WTC11 (cell line): ENCODE data around the gene HOXA2. TPM values are rescaled to one million over a fixed set of nuclear protein-coding genes. Genes with fewer than 3 reads are reported as not detected.

Experiments used
- ATAC-seq: fragments of 200-7000 bp; cut with Tn5 transposase; 2 replicates; pipeline ENCODE4 v1.10.0; 2021; ENCODE audit warnings: mild to moderate bottlenecking, moderate library complexity
- CTCF ChIA-PET: fragments of 300-600 bp; sonication (Branson Sonifier 250); formaldehyde crosslinking; loops from one replicate; lab custom pipeline; 2021; ENCODE audit warnings: antibody characterized with exemption; lab: Charles Lee
- POLR2A ChIA-PET: fragments of 350-600 bp; sonication (Branson Sonifier 250); formaldehyde crosslinking; loops from one replicate; lab custom pipeline; 2021; ENCODE audit warnings: antibody characterized with exemption; lab: Charles Lee
- DNase-seq: peaks from one replicate; pipeline ENCODE4 v3.0.0; 2021; ENCODE audit warnings: low spot score
- H3K27ac Mint-ChIP-seq: 2 replicates; pipeline ENCODE4 v1.8.0; 2021; ENCODE audit warnings: mixed read lengths
- H3K27me3 Mint-ChIP-seq: 2 replicates; pipeline ENCODE4 v1.8.0; 2021; ENCODE audit warnings: low read depth, mild to moderate bottlenecking, moderate library complexity, mixed read lengths
- H3K36me3 Mint-ChIP-seq: 2 replicates; pipeline ENCODE4 v1.8.0; 2021; ENCODE audit warnings: mixed read lengths
- H3K4me1 Mint-ChIP-seq: 2 replicates; pipeline ENCODE4 v1.8.0; 2022; ENCODE audit warnings: mixed read lengths
- H3K4me3 Mint-ChIP-seq: 2 replicates; pipeline ENCODE4 v1.8.0; 2021; ENCODE audit warnings: mild to moderate bottlenecking, moderate library complexity, mixed read lengths
- H3K9me3 Mint-ChIP-seq: 2 replicates; pipeline ENCODE4 v1.8.0; 2021; ENCODE audit warnings: mixed read lengths
- AFF4 ChIP-seq: sonication (generic); formaldehyde crosslinking; IDR thresholded peaks from 2 replicates; pipeline ENCODE4 v1.8.1; 2023; ENCODE audit warnings: mild to moderate bottlenecking, missing genetic modification reagents, borderline replicate concordance
- ATF3 ChIP-seq: sonication (generic); formaldehyde crosslinking; conservative IDR thresholded peaks from 2 replicates; pipeline ENCODE4 v1.8.1; 2022; ENCODE audit warnings: mild to moderate bottlenecking, missing genetic modification reagents
- CBFB ChIP-seq: sonication (generic); formaldehyde crosslinking; IDR thresholded peaks from 2 replicates; pipeline ENCODE4 v1.8.1; 2022; ENCODE audit warnings: mild to moderate bottlenecking, low read depth, missing genetic modification reagents
- CREB1 ChIP-seq: sonication (generic); formaldehyde crosslinking; IDR thresholded peaks from 2 replicates; pipeline ENCODE4 v1.8.0; 2023; ENCODE audit warnings: mild to moderate bottlenecking, missing genetic modification reagents
- CREM ChIP-seq: sonication (generic); formaldehyde crosslinking; IDR thresholded peaks from 2 replicates; pipeline ENCODE4 v1.8.1; 2022; ENCODE audit warnings: mild to moderate bottlenecking, missing genetic modification reagents, moderate library complexity
- E2F5 ChIP-seq: sonication (generic); formaldehyde crosslinking; IDR thresholded peaks from 2 replicates; pipeline ENCODE4 v1.8.1; 2022; ENCODE audit warnings: mild to moderate bottlenecking, moderate library complexity, missing genetic modification reagents
- GABPB1 ChIP-seq: sonication (generic); formaldehyde crosslinking; IDR thresholded peaks from 2 replicates; pipeline ENCODE4 v1.8.1; 2023; ENCODE audit warnings: mild to moderate bottlenecking, missing genetic modification reagents
- HMGA2 ChIP-seq: fragments of 250-450 bp; sonication (Bioruptor Pico); IDR thresholded peaks from 2 replicates; pipeline ENCODE4 v1.4.0; 2021; ENCODE audit warnings: mild to moderate bottlenecking, moderate library complexity
- JAZF1 ChIP-seq: fragments of 250-450 bp; sonication (Bioruptor Pico); IDR thresholded peaks from 2 replicates; pipeline ENCODE4 v1.9.0; 2021; ENCODE audit warnings: moderate library complexity, mild to moderate bottlenecking, inconsistent platforms
- RORB ChIP-seq: fragments of 250-450 bp; sonication (Bioruptor Pico); IDR thresholded peaks from 2 replicates; pipeline ENCODE4 v1.9.0; 2021; ENCODE audit warnings: mild to moderate bottlenecking
- SMAD4 ChIP-seq: sonication (generic); formaldehyde crosslinking; IDR thresholded peaks from 2 replicates; pipeline ENCODE4 v1.8.0; 2022; ENCODE audit warnings: mild to moderate bottlenecking, missing genetic modification reagents
- SOX15 ChIP-seq: fragments of 250-450 bp; sonication (Bioruptor Pico); IDR thresholded peaks from 2 replicates; pipeline ENCODE4 v1.9.0; 2021; ENCODE audit warnings: mild to moderate bottlenecking
- ZNF317 ChIP-seq: sonication (generic); formaldehyde crosslinking; IDR thresholded peaks from 2 replicates; pipeline ENCODE4 v1.8.1; 2023; ENCODE audit warnings: low read depth, mild to moderate bottlenecking, moderate library complexity, missing genetic modification reagents, borderline replicate concordance
- ZNF512 ChIP-seq: sonication (generic); formaldehyde crosslinking; IDR thresholded peaks from 2 replicates; pipeline ENCODE4 v1.8.1; 2022; ENCODE audit warnings: missing genetic modification reagents, borderline replicate concordance
- total RNA-seq: library from RNA; stranded (reverse); gene quantifications from 3 replicates; pipeline ENCODE4 v1.2.3, GENCODE V29; 2021
- TF ChIP-seq, protein P1 (sequence below): sonication (generic); formaldehyde crosslinking; conservative IDR thresholded peaks from 2 replicates; pipeline ENCODE4 v1.8.1; 2023; ENCODE audit warnings: mild to moderate bottlenecking, low read depth, missing genetic modification reagents, moderate library complexity
- TF ChIP-seq, protein P2 (sequence below): sonication (generic); formaldehyde crosslinking; IDR thresholded peaks from 2 replicates; pipeline ENCODE4 v1.8.1; 2022; ENCODE audit warnings: low read depth, mild to moderate bottlenecking, moderate library complexity, missing genetic modification reagents, borderline replicate concordance
- TF ChIP-seq, protein P3 (sequence below): fragments of 200-600 bp; IDR thresholded peaks from 2 replicates; pipeline ENCODE4 v1.8.0; 2022; ENCODE audit warnings: antibody characterized with exemption
- TF ChIP-seq, protein P4 (sequence below): sonication (generic); formaldehyde crosslinking; IDR thresholded peaks from 2 replicates; pipeline ENCODE4 v1.8.1; 2023; ENCODE audit warnings: mild to moderate bottlenecking, missing genetic modification reagents, moderate library complexity

The HOXA2 gene
- total RNA-seq, 1 experiment from 2014 or later, result not detected

- ATAC-seq (no peak), DNase-seq (no peak)
- H3K36me3 Mint-ChIP-seq, result no peaks in the 10 kb centered on the region; the same call in 1 of the 2 replicates
- H3K9me3 Mint-ChIP-seq, result no peaks in the 10 kb centered on the region
- TF ChIP-seq RORB (CRISPR knock-in tag), result no peak
- TF ChIP-seq, protein P1, sequence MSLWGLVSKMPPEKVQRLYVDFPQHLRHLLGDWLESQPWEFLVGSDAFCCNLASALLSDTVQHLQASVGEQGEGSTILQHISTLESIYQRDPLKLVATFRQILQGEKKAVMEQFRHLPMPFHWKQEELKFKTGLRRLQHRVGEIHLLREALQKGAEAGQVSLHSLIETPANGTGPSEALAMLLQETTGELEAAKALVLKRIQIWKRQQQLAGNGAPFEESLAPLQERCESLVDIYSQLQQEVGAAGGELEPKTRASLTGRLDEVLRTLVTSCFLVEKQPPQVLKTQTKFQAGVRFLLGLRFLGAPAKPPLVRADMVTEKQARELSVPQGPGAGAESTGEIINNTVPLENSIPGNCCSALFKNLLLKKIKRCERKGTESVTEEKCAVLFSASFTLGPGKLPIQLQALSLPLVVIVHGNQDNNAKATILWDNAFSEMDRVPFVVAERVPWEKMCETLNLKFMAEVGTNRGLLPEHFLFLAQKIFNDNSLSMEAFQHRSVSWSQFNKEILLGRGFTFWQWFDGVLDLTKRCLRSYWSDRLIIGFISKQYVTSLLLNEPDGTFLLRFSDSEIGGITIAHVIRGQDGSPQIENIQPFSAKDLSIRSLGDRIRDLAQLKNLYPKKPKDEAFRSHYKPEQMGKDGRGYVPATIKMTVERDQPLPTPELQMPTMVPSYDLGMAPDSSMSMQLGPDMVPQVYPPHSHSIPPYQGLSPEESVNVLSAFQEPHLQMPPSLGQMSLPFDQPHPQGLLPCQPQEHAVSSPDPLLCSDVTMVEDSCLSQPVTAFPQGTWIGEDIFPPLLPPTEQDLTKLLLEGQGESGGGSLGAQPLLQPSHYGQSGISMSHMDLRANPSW (CRISPR knock-in tag), result no peak
- TF ChIP-seq ATF3, result no peak
- TF ChIP-seq, protein P2, sequence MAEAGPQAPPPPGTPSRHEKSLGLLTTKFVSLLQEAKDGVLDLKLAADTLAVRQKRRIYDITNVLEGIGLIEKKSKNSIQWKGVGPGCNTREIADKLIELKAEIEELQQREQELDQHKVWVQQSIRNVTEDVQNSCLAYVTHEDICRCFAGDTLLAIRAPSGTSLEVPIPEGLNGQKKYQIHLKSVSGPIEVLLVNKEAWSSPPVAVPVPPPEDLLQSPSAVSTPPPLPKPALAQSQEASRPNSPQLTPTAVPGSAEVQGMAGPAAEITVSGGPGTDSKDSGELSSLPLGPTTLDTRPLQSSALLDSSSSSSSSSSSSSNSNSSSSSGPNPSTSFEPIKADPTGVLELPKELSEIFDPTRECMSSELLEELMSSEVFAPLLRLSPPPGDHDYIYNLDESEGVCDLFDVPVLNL (CRISPR knock-in tag), result no peak
- TF ChIP-seq CBFB (CRISPR knock-in tag), result no peak
- no peak for TF ChIP-seq JAZF1 (CRISPR knock-in tag)
- TF ChIP-seq SMAD4, result no peak
- no peak for TF ChIP-seq SOX15 (CRISPR knock-in tag)
- TF ChIP-seq, protein P3, sequence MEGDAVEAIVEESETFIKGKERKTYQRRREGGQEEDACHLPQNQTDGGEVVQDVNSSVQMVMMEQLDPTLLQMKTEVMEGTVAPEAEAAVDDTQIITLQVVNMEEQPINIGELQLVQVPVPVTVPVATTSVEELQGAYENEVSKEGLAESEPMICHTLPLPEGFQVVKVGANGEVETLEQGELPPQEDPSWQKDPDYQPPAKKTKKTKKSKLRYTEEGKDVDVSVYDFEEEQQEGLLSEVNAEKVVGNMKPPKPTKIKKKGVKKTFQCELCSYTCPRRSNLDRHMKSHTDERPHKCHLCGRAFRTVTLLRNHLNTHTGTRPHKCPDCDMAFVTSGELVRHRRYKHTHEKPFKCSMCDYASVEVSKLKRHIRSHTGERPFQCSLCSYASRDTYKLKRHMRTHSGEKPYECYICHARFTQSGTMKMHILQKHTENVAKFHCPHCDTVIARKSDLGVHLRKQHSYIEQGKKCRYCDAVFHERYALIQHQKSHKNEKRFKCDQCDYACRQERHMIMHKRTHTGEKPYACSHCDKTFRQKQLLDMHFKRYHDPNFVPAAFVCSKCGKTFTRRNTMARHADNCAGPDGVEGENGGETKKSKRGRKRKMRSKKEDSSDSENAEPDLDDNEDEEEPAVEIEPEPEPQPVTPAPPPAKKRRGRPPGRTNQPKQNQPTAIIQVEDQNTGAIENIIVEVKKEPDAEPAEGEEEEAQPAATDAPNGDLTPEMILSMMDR, result no peak
- no peak for TF ChIP-seq AFF4 (CRISPR knock-in tag)
- TF ChIP-seq HMGA2 (CRISPR knock-in tag), result no peak
- TF ChIP-seq ZNF512 (CRISPR knock-in tag), result no peak
- TF ChIP-seq GABPB1, result no peak
- TF ChIP-seq, protein P4, sequence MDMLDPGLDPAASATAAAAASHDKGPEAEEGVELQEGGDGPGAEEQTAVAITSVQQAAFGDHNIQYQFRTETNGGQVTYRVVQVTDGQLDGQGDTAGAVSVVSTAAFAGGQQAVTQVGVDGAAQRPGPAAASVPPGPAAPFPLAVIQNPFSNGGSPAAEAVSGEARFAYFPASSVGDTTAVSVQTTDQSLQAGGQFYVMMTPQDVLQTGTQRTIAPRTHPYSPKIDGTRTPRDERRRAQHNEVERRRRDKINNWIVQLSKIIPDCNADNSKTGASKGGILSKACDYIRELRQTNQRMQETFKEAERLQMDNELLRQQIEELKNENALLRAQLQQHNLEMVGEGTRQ (CRISPR knock-in tag), result no peak
- TF ChIP-seq E2F5, result no peak
- TF ChIP-seq CREM (CRISPR knock-in tag), result no peak
- no peak for TF ChIP-seq ZNF317 (CRISPR knock-in tag)
- TF ChIP-seq CREB1 (CRISPR knock-in tag), result no peak
- H3K4me1 Mint-ChIP-seq, result peaks cover 17% of the 10 kb centered on the region
- peaks cover 100% of the 10 kb centered on the region for H3K27me3 Mint-ChIP-seq
- H3K27ac Mint-ChIP-seq, result no peak overlapping the region
- POLR2A ChIA-PET, result no interaction called here
- no peak overlapping the region for H3K4me3 Mint-ChIP-seq
- CTCF ChIA-PET, result no interaction called here
Observed at GRCh38 chr7:27137640-27138315, 35.3 kb upstream of the HOXA2 start.
